SU-DHL-6 (cell line): ENCODE measurements around the gene ZNF814.
"Not testable (repeated sequence)": the region's sequence is repeated elsewhere in the genome, so short reads cannot be mapped to it uniquely, and the experiment has no call there.

Experiments used
- H2AFZ ChIP-seq: fragments of 200-600 bp; sonication (generic); 2 replicates; pipeline ENCODE4 v1.6.1; 2014; ENCODE audit warnings: low read depth, mild to moderate bottlenecking, moderate library complexity, mixed read lengths, antibody characterized with exemption, low read length; ENCODE audit not compliant: severe bottlenecking
- H3F3A ChIP-seq: fragments of 200-600 bp; shearing (Covaris generic); 2 replicates; pipeline ENCODE4 v1.6.0; 2016; ENCODE audit warnings: antibody characterized with exemption, mild to moderate bottlenecking; ENCODE audit not compliant: insufficient read depth
- H3K27ac ChIP-seq: fragments of 200-600 bp; sonication (generic); 2 replicates; pipeline ENCODE4 v1.5.1; 2016; ENCODE audit warnings: low read depth, mild to moderate bottlenecking, low read length, moderate library complexity, mixed read lengths
- H3K27me3 ChIP-seq: fragments of 200-600 bp; sonication (generic), shearing (Covaris generic); 2 replicates; pipeline ENCODE4 v1.6.0; 2014; ENCODE audit warnings: mild to moderate bottlenecking, low read length
- H3K36me3 ChIP-seq: fragments of 200-600 bp; sonication (generic); 2 replicates; pipeline ENCODE4 v1.6.1; 2014; ENCODE audit warnings: mild to moderate bottlenecking, low read length, mixed read lengths
- H3K4me2 ChIP-seq: fragments of 300-600, 200-600 bp; shearing (Covaris generic), sonication (generic); 2 replicates; pipeline ENCODE4 v1.6.0; 2014; ENCODE audit warnings: low read length, low read depth, mild to moderate bottlenecking; ENCODE audit not compliant: poor library complexity, severe bottlenecking
- H3K4me3 ChIP-seq: fragments of 200-600 bp; sonication (generic); 2 replicates; pipeline ENCODE4 v1.5.1; 2014; ENCODE audit warnings: antibody characterized with exemption, low read length, mild to moderate bottlenecking, mixed read lengths; ENCODE audit not compliant: insufficient read depth, poor library complexity, severe bottlenecking
- H3K79me2 ChIP-seq: fragments of 200-600 bp; sonication (generic); 2 replicates; pipeline ENCODE4 v1.6.1; 2014; ENCODE audit warnings: mild to moderate bottlenecking, low read length, moderate library complexity; ENCODE audit not compliant: insufficient read depth
- H3K9ac ChIP-seq: fragments of 200-600 bp; sonication (generic); 2 replicates; pipeline ENCODE4 v1.7.0; 2014; ENCODE audit warnings: mild to moderate bottlenecking, low read length
- H3K9me2 ChIP-seq: fragments of 200-600 bp; sonication (generic); replicated peaks from 2 replicates; pipeline ENCODE4 v1.6.1; 2014; ENCODE audit warnings: low read length; ENCODE audit not compliant: insufficient read depth
- H3K9me3 ChIP-seq: fragments of 200-600 bp; sonication (generic); 2 replicates; pipeline ENCODE4 v1.6.1; 2014; ENCODE audit warnings: low read length, mixed read lengths; ENCODE audit not compliant: insufficient read depth
- H4K20me1 ChIP-seq: fragments of 200-600 bp; sonication (generic); 2 replicates; pipeline ENCODE4 v1.6.1; 2014; ENCODE audit warnings: low read depth, mild to moderate bottlenecking, antibody characterized with exemption, low read length, moderate library complexity, mixed read lengths
- EZH2phosphoT487 ChIP-seq: fragments of 200-600 bp; sonication (generic), shearing (Covaris generic); conservative IDR thresholded peaks from 2 replicates; pipeline ENCODE4 v1.6.1; 2018; ENCODE audit warnings: mild to moderate bottlenecking, antibody characterized with exemption, low read length, moderate library complexity, mixed read lengths
- TF ChIP-seq, protein P1 (sequence below): fragments of 200-600 bp; sonication (generic); IDR thresholded peaks from one replicate; pipeline ENCODE4 v1.5.1; 2017; ENCODE audit warnings: antibody characterized with exemption, mild to moderate bottlenecking, low read length, moderate library complexity; ENCODE audit not compliant: insufficient read depth, poor library complexity, severe bottlenecking

ZNF814 gene

DNA sequence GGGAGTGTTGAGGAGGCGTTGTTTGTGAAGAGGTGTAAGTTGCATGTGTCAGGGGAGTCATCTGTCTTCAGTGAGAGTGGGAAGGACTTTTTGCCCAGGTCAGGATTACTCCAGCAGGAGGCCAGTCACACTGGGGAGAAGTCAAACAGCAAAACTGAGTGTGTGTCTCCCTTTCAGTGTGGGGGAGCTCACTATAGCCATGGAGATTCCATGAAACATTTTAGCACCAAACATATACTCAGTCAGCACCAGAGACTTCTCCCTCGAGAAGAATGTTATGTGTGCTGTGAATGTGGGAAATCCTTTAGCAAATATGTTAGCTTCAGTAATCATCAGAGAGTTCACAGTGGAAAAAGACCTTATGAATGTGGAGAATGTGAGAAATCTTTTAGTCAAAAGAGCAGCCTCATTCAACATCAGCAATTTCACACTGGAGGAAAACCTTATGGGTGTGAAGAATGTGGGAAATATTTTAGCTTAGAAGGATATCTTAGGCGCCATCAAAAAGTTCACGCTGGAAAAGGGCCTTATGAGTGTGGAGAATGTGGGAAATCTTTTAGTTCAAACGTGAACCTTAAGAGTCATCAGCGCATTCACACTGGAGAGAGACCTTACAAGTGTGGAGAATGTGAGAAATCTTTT lies 47.6 kb downstream of the ZNF814 start:
- H4K20me1 ChIP-seq = no peaks in the 10 kb centered on the region
- H3K79me2 ChIP-seq = peaks cover 53% of the 10 kb centered on the region
- H3K4me2 ChIP-seq = no peak overlapping the region
- no peak overlapping the region for H2AFZ ChIP-seq
- no peaks in the 10 kb centered on the region for H3F3A ChIP-seq
- H3K27ac ChIP-seq = no peak overlapping the region
- 0 out of 2 replicates have a peak, but pooled peaks cover 4% of the 10 kb centered on the region for H3K36me3 ChIP-seq
- no peaks in the 10 kb centered on the region for H3K9me3 ChIP-seq
- H3K4me3 ChIP-seq = no peak overlapping the region
- H3K27me3 ChIP-seq = no peaks in the 10 kb centered on the region
- no peak overlapping the region for H3K9ac ChIP-seq
- TF ChIP-seq, protein P1, sequence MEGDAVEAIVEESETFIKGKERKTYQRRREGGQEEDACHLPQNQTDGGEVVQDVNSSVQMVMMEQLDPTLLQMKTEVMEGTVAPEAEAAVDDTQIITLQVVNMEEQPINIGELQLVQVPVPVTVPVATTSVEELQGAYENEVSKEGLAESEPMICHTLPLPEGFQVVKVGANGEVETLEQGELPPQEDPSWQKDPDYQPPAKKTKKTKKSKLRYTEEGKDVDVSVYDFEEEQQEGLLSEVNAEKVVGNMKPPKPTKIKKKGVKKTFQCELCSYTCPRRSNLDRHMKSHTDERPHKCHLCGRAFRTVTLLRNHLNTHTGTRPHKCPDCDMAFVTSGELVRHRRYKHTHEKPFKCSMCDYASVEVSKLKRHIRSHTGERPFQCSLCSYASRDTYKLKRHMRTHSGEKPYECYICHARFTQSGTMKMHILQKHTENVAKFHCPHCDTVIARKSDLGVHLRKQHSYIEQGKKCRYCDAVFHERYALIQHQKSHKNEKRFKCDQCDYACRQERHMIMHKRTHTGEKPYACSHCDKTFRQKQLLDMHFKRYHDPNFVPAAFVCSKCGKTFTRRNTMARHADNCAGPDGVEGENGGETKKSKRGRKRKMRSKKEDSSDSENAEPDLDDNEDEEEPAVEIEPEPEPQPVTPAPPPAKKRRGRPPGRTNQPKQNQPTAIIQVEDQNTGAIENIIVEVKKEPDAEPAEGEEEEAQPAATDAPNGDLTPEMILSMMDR = no peak
- no peak for TF ChIP-seq EZH2phosphoT487
- no peaks in the 10 kb centered on the region for H3K9me2 ChIP-seq

DNA sequence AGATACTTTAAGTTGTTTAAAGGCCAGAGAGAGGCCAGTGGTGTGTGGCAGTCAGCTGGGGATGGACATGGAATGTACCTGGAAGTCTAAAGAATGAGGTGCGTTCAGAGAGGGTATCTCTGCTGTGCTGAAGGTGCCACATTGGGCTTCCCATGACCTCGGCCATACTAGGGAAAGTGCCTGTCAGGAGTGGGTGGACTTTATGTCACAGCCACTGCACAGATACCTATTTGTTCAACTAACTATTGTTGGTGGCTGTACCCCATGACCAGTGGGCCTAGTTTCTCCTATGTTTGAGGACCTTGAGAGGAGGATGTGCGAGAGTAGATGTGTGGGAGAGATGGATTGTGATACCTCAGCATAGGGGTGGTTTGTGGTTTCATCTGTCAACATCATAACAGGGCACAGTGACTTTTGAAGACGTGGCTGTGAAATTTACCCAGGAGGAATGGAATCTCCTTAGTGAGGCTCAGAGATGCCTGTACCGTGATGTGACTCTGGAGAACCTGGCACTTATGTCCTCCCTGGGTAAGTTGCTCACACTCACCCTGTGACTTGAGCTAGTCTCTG lies 50.1 kb downstream of the ZNF814 start:
- H3K9ac ChIP-seq, H3K36me3 ChIP-seq, H3F3A ChIP-seq, H3K27me3 ChIP-seq, H3K9me2 ChIP-seq, H2AFZ ChIP-seq, H3K4me2 ChIP-seq, H3K9me3 ChIP-seq, H3K27ac ChIP-seq, H3K4me3 ChIP-seq, H4K20me1 ChIP-seq: not testable (repeated sequence)
- H3K79me2 ChIP-seq = peaks cover 37% of the 10 kb centered on the region

DNA sequence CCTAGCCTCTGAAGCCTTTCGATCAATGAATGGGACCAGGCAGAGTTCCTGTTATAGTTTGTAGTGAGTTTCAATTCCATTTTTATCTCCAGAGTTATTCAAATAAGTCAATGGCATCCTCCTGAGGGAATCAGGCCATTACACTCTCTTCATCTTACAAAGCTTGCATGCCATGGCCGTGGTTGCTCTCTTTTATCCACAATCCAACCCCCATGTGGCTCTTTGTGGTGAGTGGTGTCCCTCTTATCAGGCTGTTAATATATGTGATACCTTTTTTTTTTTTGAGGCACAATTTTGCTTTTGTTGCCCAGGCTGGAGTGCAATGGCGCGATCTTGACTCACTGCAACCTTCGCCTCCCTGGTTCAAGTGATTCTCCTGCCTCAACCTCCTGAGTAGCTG lies 51.8 kb downstream of the ZNF814 start:
- peaks cover 30% of the 10 kb centered on the region for H3K79me2 ChIP-seq
- H2AFZ ChIP-seq, H3K9ac ChIP-seq, H3K27ac ChIP-seq, H4K20me1 ChIP-seq, H3K9me3 ChIP-seq, H3K27me3 ChIP-seq, H3K4me3 ChIP-seq, H3K36me3 ChIP-seq, H3F3A ChIP-seq, H3K4me2 ChIP-seq, H3K9me2 ChIP-seq: not testable (repeated sequence)

DNA sequence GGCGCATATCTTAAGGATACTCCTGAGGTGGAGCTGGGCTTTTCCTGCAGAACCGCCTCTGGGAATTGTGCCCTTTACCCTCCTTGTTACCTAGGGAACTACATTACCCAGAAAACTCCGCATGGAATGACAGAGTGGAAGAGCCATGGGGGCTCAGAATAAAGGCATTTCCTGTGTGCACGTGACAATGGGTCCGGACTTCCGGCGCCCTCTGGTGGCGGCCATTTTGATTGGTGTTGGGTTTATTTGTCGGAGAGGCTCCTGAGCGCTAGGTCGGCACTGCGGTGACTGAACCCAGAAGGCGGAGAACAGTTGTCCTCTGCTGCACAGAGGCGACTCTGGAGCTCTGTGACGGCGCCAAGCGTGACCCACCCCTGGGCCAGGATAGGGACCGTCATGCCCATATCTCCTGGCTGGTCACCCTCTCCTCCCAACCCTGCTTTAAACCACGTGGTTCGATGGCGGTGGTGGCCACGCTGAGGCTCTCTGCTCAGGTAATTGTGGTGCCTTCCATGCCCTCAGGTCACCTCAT lies 58.7 kb downstream of the ZNF814 start, which contains the start of gene ZNF587B:
ZNF587B (plus strand) TSS at position 229 of the 532 bp plus-strand sequence; CDS start at position 459, 230 bp downstream.
- Histone ChIP-seq H3K4me3 (no peak within 1 kb of the TSS), H3K4me2 (no peak within 1 kb of the TSS), H2AFZ (no peak within 1 kb of the TSS), H3K9ac (no peak within 1 kb of the TSS), H3K9me3 (no peaks in the 10 kb centered on the region), H3K27me3 (no peaks in the 10 kb centered on the region), H3K9me2 (no peaks in the 10 kb centered on the region), H3K27ac (no peak within 1 kb of the TSS), H3K79me2 (peaks cover 71% of the 10 kb centered on the region), H3F3A (no peaks in the 10 kb centered on the region), H3K36me3 (no peaks in the 10 kb centered on the region), H4K20me1 (no peaks in the 10 kb centered on the region; the same call in 1 of the 2 replicates)
- no peak for TF ChIP-seq EZH2phosphoT487
- TF ChIP-seq, protein P1 = peak; percentile 43
